Liver (tissue), 9 donors: ENCODE data around the gene CCDC88C. TPM values are rescaled to one million over a fixed set of nuclear protein-coding genes. Genes with fewer than 3 reads are reported as not detected.

Experiments
- DNase-seq: peaks from one replicate; pipeline ENCODE4 v3.0.0-alpha.2; 2017; ENCODE audit warnings: low spot score
- H3K27ac ChIP-seq, 2 donors: one replicate each; pipeline ENCODE4 v1.7.0; 2013; ENCODE audit warnings: inconsistent platforms in 2 of 2, low read length in 2 of 2, control low read depth in 1 of 2, low read depth in 1 of 2, mild to moderate bottlenecking in 1 of 2
- H3K27me3 ChIP-seq, 4 donors: one replicate each; pipeline versions ENCODE4 v1.6.1 to v1.7.0; 2013; ENCODE audit warnings: low read length in 3 of 4, inconsistent platforms in 1 of 4, mild to moderate bottlenecking in 1 of 4, moderate library complexity in 1 of 4; ENCODE audit not compliant: control insufficient read depth in 4 of 4, insufficient read depth in 4 of 4
- H3K36me3 ChIP-seq, 4 donors: one replicate each; pipeline versions ENCODE4 v1.6.1 to v1.7.0; 2013; ENCODE audit warnings: low read length in 3 of 4, mild to moderate bottlenecking in 3 of 4, low read depth in 1 of 4, moderate library complexity in 1 of 4; ENCODE audit not compliant: control insufficient read depth in 4 of 4, insufficient read depth in 3 of 4
- H3K4me1 ChIP-seq, 4 donors: one replicate each; pipeline versions ENCODE4 v1.6.1 to v1.7.0; 2013; ENCODE audit warnings: low read length in 3 of 4, mild to moderate bottlenecking in 3 of 4, moderate library complexity in 1 of 4; ENCODE audit not compliant: control insufficient read depth in 4 of 4, insufficient read depth in 4 of 4
- H3K4me3 ChIP-seq, 3 donors: one replicate each; pipeline versions ENCODE4 v1.6.1 to v1.7.0; 2013; ENCODE audit warnings: low read length in 3 of 3, control low read depth in 1 of 3, low read depth in 1 of 3, mild to moderate bottlenecking in 1 of 3
- H3K9ac ChIP-seq, 2 donors: one replicate each; pipeline ENCODE4 v1.7.0; 2013; ENCODE audit warnings: low read length in 2 of 2, mild to moderate bottlenecking in 2 of 2, moderate library complexity in 2 of 2, control low read depth in 1 of 2, low read depth in 1 of 2
- H3K9me3 ChIP-seq, 4 donors: one replicate each; pipeline versions ENCODE4 v1.6.1 to v1.7.0; 2013; ENCODE audit warnings: low read length in 3 of 4; ENCODE audit not compliant: control insufficient read depth in 4 of 4
- EGR1 ChIP-seq, 2 donors: IDR thresholded peaks; 2 replicates each; pipeline ENCODE4 v1.6.1; 2016 to 2018; ENCODE audit warnings: antibody characterized with exemption in 2 of 2, low read depth in 2 of 2
- FOXA2 ChIP-seq: IDR thresholded peaks from 2 replicates; pipeline ENCODE4 v1.6.1; 2016; ENCODE audit warnings: antibody characterized with exemption
- GABPA ChIP-seq, 2 donors: IDR thresholded peaks in 1 of 2; conservative IDR thresholded peaks in 1 of 2; 2 replicates each; pipeline ENCODE4 v1.6.1; 2016; ENCODE audit warnings: antibody characterized with exemption in 2 of 2, mild to moderate bottlenecking in 1 of 2, moderate library complexity in 1 of 2
- JUND ChIP-seq, 2 donors: IDR thresholded peaks; 2 replicates each; pipeline ENCODE4 v1.6.1; 2016; ENCODE audit warnings: antibody characterized with exemption in 2 of 2
- MAX ChIP-seq: IDR thresholded peaks from 2 replicates; pipeline ENCODE4 v1.6.1; 2016; ENCODE audit warnings: antibody characterized with exemption
- RAD21 ChIP-seq, 2 donors: IDR thresholded peaks; 2 replicates each; pipeline ENCODE4 v1.6.1; 2016; ENCODE audit warnings: antibody characterized with exemption in 2 of 2, mild to moderate bottlenecking in 2 of 2
- SP1 ChIP-seq: IDR thresholded peaks from 2 replicates; pipeline ENCODE4 v1.6.1; 2018; ENCODE audit warnings: antibody characterized with exemption, mild to moderate bottlenecking
- TAF1 ChIP-seq: conservative IDR thresholded peaks from 2 replicates; pipeline ENCODE4 v1.6.1; 2016; ENCODE audit warnings: antibody characterized with exemption, mild to moderate bottlenecking
- WGBS: extraction: QIAGEN DNeasy Blood & Tissue Kit; methylation state at CpG from one replicate; pipeline ENCODE4 v1.1.7; 2013; 5-methylcytosine and 5-hydroxymethylcytosine counted together
- polyA plus RNA-seq, 2 donors: library from polyadenylated mRNA; stranded (reverse) in 1 of 2; unstranded in 1 of 2; fragments of 200-250 nt in 1 of 2; fragments of >200 nt in 1 of 2; fragmentation: Nextera tagmentation in 1 of 2; extraction: Ambion mirVana in 1 of 2; gene quantifications; one replicate each; pipeline versions ENCODE4 v1.2.1 to v1.2.3, GENCODE V29; 2013 to 2015
- total RNA-seq, 2 donors: library from RNA; depleted of rRNA; stranded (reverse); fragments of >200 nt; gene quantifications; one replicate each; pipeline ENCODE4 v1.2.3, GENCODE V29; 2014
- TF ChIP-seq, protein P1 (sequence below): IDR thresholded peaks from 2 replicates; pipeline ENCODE4 v1.6.1; 2016; ENCODE audit warnings: antibody characterized with exemption
- TF ChIP-seq, protein P2 (sequence below): IDR thresholded peaks from 2 replicates; pipeline ENCODE4 v1.6.1; 2016; ENCODE audit warnings: antibody characterized with exemption
- TF ChIP-seq, protein P3 (sequence below): IDR thresholded peaks from 2 replicates; pipeline ENCODE4 v1.6.1; 2016; ENCODE audit warnings: antibody characterized with exemption, mild to moderate bottlenecking
- donor health status: healthy.
- donor health status: healthy.
- donor health status: healthy.
- donor health status: healthy.
- donor health status: healthy.

The CCDC88C gene
- total and polyA plus RNA-seq, 4 donors = 1.3 to 10.8 (median 4.0) TPM

- Histone ChIP-seq H3K9me3 (no peaks in the 10 kb centered on the region), H3K9ac (no peak overlapping the region), H3K27ac (no peak overlapping the region), H3K4me3 (no peak overlapping the region), H3K36me3 (no peaks in the 10 kb centered on the region), H3K27me3 (no peaks in the 10 kb centered on the region), H3K4me1 (peaks cover 0 to 6% (median 0%) of the 10 kb centered on the region in 4 donors)
- TF ChIP-seq JUND (IDR thresholded peaks at IDR 0.05) = no peak
- TF ChIP-seq SP1 = no peak
- TF ChIP-seq, protein P1, sequence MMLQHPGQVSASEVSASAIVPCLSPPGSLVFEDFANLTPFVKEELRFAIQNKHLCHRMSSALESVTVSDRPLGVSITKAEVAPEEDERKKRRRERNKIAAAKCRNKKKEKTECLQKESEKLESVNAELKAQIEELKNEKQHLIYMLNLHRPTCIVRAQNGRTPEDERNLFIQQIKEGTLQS = no peak
- no peak for TF ChIP-seq MAX
- no peak for TF ChIP-seq EGR1 (IDR thresholded peaks at IDR 0.05; ENCODE audit: low read depth in 2 of 2)
- no peak for TF ChIP-seq TAF1
- TF ChIP-seq FOXA2 = no peak
- TF ChIP-seq GABPA (IDR thresholded peaks at IDR 0.05 in 1 of 2, conservative IDR thresholded peaks at IDR 0.05 in 1 of 2) = no peak
- TF ChIP-seq RAD21 (IDR thresholded peaks at IDR 0.05) = no peak
- no peak for DNase-seq
- 76% methylated on average over 10 of the region's 10 CpGs for WGBS
Measured at GRCh38 chr14:91363776-91364523, 53.7 kb downstream of the CCDC88C start.

GRCh38 chr14:91361233-91361811 is 56.3 kb downstream of the CCDC88C start:
- Histone ChIP-seq H3K27ac (peak overlapping the region in 1 of 2 donors; percentile 54), H3K4me1 (peaks cover 0 to 6% (median 0%) of the 10 kb centered on the region in 4 donors), H3K27me3 (no peaks in the 10 kb centered on the region), H3K9ac (no peak overlapping the region), H3K9me3 (no peaks in the 10 kb centered on the region), H3K36me3 (no peaks in the 10 kb centered on the region), H3K4me3 (no peak overlapping the region)
- TF ChIP-seq RAD21 (IDR thresholded peaks at IDR 0.05) = no peak
- DNase-seq = no peak
- WGBS = 64% methylated on average over 14 of the region's 14 CpGs

DNA sequence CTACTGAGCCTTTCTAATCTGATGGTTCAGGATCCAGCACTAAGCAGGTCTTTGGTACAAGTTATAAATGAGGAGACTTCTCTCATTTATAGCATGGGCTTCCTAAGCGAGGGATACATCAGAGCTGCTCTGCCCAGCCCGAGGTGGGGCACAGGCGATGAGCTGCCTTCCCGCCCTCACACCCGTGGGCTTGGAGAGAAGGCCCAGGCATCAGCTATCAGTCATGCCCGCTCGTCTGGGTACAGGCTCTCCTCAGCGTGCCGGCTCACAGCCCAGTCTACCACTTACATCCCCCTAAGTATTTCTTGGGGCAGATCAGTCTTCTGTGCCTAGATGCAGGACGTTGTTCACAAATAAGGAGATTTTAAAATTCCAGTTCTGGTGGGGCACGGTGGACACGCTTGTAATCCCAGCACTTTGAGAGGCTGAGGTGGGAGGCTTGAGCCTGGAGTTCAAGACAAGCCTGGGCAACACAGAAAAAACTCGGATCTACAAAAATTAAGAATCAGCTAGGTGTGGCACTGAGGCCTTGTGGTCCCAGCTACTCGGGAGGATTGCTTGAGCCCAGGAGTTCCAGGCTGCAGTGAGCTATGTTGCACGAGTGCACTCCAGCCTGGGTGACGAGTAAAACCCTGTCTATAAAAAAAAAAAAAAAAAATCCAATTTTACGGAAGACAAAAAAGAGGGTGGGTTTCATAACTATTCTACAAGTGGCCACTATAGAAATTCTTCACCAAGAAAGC is 57.0 kb downstream of the CCDC88C start:
- no peak for DNase-seq
- H3K4me3 ChIP-seq = no peak overlapping the region
- TF ChIP-seq SP1 = no peak
- H3K9ac ChIP-seq = no peak overlapping the region
- H3K27me3 ChIP-seq = no peaks in the 10 kb centered on the region
- no peak overlapping the region for H3K27ac ChIP-seq
- peaks cover 0 to 6% (median 0%) of the 10 kb centered on the region in 4 donors for H3K4me1 ChIP-seq
- H3K9me3 ChIP-seq = no peaks in the 10 kb centered on the region
- 89% methylated on average over 17 of the region's 17 CpGs for WGBS
- no peaks in the 10 kb centered on the region for H3K36me3 ChIP-seq

DNA sequence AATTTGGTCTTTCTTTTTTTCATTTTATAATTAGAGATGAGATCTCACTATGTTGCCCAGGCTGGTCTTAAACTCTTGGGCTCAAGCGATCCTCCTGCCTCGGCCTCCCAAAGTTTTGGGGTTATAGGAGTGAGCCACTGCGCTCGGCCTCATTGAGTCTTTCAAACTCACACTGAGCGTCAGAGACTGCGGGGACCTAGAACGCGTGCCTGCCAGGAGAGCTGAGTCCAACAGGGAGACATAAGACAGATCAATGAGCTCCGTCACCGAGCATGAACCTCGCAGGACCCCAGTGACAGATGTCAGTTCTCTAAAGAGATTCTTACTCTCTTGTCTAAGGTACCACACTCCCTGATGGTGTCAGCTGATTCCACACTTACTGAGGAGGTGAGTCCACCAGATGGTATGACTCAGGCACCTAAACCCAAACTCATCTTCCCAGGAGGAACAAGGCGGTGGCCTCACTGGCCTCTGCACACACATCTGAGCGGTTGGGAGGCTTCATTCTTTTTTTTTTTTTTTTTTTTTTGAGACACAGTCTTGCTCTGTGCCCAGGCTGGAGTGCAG is 58.9 kb downstream of the CCDC88C start:
- 97% methylated on average over 13 of the region's 13 CpGs for WGBS
- Histone ChIP-seq H3K4me1 (peaks cover 0 to 6% (median 0%) of the 10 kb centered on the region in 4 donors), H3K9ac (no peak overlapping the region), H3K36me3 (no peaks in the 10 kb centered on the region), H3K9me3 (no peaks in the 10 kb centered on the region), H3K4me3 (no peak overlapping the region), H3K27ac (no peak overlapping the region), H3K27me3 (no peaks in the 10 kb centered on the region)
- no peak for DNase-seq
- TF ChIP-seq RAD21 (IDR thresholded peaks at IDR 0.05) (no peak), EGR1 (IDR thresholded peaks at IDR 0.05; ENCODE audit: low read depth in 2 of 2) (no peak), TAF1 (no peak)
- TF ChIP-seq, protein P2, sequence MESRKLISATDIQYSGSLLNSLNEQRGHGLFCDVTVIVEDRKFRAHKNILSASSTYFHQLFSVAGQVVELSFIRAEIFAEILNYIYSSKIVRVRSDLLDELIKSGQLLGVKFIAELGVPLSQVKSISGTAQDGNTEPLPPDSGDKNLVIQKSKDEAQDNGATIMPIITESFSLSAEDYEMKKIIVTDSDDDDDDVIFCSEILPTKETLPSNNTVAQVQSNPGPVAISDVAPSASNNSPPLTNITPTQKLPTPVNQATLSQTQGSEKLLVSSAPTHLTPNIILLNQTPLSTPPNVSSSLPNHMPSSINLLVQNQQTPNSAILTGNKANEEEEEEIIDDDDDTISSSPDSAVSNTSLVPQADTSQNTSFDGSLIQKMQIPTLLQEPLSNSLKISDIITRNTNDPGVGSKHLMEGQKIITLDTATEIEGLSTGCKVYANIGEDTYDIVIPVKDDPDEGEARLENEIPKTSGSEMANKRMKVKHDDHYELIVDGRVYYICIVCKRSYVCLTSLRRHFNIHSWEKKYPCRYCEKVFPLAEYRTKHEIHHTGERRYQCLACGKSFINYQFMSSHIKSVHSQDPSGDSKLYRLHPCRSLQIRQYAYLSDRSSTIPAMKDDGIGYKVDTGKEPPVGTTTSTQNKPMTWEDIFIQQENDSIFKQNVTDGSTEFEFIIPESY = no peak
- TF ChIP-seq, protein P3, sequence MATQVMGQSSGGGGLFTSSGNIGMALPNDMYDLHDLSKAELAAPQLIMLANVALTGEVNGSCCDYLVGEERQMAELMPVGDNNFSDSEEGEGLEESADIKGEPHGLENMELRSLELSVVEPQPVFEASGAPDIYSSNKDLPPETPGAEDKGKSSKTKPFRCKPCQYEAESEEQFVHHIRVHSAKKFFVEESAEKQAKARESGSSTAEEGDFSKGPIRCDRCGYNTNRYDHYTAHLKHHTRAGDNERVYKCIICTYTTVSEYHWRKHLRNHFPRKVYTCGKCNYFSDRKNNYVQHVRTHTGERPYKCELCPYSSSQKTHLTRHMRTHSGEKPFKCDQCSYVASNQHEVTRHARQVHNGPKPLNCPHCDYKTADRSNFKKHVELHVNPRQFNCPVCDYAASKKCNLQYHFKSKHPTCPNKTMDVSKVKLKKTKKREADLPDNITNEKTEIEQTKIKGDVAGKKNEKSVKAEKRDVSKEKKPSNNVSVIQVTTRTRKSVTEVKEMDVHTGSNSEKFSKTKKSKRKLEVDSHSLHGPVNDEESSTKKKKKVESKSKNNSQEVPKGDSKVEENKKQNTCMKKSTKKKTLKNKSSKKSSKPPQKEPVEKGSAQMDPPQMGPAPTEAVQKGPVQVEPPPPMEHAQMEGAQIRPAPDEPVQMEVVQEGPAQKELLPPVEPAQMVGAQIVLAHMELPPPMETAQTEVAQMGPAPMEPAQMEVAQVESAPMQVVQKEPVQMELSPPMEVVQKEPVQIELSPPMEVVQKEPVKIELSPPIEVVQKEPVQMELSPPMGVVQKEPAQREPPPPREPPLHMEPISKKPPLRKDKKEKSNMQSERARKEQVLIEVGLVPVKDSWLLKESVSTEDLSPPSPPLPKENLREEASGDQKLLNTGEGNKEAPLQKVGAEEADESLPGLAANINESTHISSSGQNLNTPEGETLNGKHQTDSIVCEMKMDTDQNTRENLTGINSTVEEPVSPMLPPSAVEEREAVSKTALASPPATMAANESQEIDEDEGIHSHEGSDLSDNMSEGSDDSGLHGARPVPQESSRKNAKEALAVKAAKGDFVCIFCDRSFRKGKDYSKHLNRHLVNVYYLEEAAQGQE = no peak
- TF ChIP-seq, protein P1 = no peak
